SIG-M5 treated with dmso at 0.1 percent for 504 hours (cell line): ENCODE data around the gene POU2AF3.

Source experiments
- DNase-seq: peaks from one replicate; lab custom pipeline; 2025; ENCODE audit not compliant: unreplicated experiment; lab: John Stamatoyannopoulos, UW

POU2AF3 gene

GRCh38 chr11:111327908-111328624, 29.7 kb downstream of the POU2AF3 start:
- no peak for DNase-seq

GRCh38 chr11:111329306-111330204, 31.2 kb downstream of the POU2AF3 start:
- DNase-seq: no peak

- no peak for DNase-seq
These were observed 32.0 kb downstream of the POU2AF3 start for GRCh38 chr11:111330234-111330893.

GRCh38 chr11:111331711-111332479, 33.5 kb downstream of the POU2AF3 start:
- no peak for DNase-seq

GRCh38 chr11:111334532-111335502, 36.5 kb downstream of the POU2AF3 start:
- no peak for DNase-seq

GRCh38 chr11:111335549-111335948, 37.2 kb downstream of the POU2AF3 start:
- DNase-seq: no peak

- no peak for DNase-seq
These were observed 37.7 kb downstream of the POU2AF3 start for GRCh38 chr11:111336062-111336461.

- no peak for DNase-seq
These were observed 38.4 kb downstream of the POU2AF3 start for GRCh38 chr11:111336582-111337256.

GRCh38 chr11:111339758-111340388, 41.5 kb downstream of the POU2AF3 start:
- no peak for DNase-seq

- no peak for DNase-seq
These were observed 44.0 kb downstream of the POU2AF3 start for GRCh38 chr11:111342329-111342728.

GRCh38 chr11:111344032-111344431, 45.7 kb downstream of the POU2AF3 start:
- no peak for DNase-seq

- DNase-seq: no peak
These were observed 48.8 kb downstream of the POU2AF3 start for GRCh38 chr11:111347002-111347722.

GRCh38 chr11:111347723-111348115, 49.4 kb downstream of the POU2AF3 start:
- DNase-seq: no peak

- DNase-seq: no peak
These were observed 49.8 kb downstream of the POU2AF3 start for GRCh38 chr11:111348147-111348546.

- DNase-seq: no peak
These were observed 50.9 kb downstream of the POU2AF3 start for GRCh38 chr11:111349191-111349695.

GRCh38 chr11:111350811-111351210, 52.5 kb downstream of the POU2AF3 start:
- DNase-seq: no peak

GRCh38 chr11:111351374-111352055, 53.2 kb downstream of the POU2AF3 start:
- no peak for DNase-seq
